22Rv1 (cell line): ENCODE measurements around the gene PIANP.

ENCODE experiments used
- H3K27ac ChIP-seq: fragments of 450-650 bp; 2 replicates; pipeline ENCODE4 v1.5.1; 2017
- CTCF ChIP-seq: fragments of 450-650 bp; IDR thresholded peaks from 2 replicates; pipeline ENCODE4 v1.5.1; 2017; ENCODE audit warnings: mild to moderate bottlenecking
- ZFX ChIP-seq: fragments of 450-650 bp; IDR thresholded peaks from 2 replicates; pipeline ENCODE4 v1.6.1; 2017; ENCODE audit warnings: antibody characterized with exemption, borderline replicate concordance

Gene PIANP

DNA sequence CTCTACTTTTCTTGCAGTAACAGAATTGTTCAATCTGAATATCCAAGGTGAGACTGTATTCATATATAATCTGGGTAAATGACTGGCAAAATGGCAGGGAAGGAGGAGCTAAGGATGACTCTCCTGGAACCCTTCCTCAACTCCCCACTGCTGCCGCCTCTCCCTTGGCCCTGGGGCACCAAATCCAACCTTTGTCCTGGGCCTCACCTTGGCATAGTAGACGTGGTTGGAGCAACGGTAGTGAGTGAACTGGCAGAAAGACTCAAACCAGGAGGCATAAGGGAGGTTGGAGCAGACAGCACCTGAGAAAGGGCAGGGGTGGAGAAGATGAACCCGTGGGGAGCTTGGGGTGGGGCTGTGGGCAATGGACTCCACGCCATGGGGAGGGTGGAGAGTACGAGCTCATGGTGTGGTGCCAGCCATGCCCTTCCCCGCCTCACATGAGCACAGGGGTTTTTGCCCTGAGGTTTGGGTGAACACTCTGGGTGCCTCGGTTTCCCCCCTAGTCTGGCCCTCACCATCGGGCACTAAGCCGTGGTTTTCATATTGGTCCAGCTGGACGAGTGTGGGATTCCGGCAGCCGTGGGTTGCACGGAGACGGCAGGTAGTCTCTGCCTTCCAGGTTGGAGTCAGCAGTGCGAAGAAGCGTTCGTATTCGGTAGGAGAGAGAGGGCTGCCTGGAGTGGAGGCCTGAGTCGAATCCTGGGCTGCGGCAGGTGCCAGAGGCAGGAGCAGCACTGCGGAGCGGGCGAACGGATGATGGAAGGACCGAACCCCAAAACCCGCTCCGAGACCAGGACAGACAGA is 54.1 kb downstream of the PIANP start:
- TF ChIP-seq CTCF, result no peak
- TF ChIP-seq ZFX, result no peak
- H3K27ac ChIP-seq, result peak overlapping the region; percentile 63

DNA sequence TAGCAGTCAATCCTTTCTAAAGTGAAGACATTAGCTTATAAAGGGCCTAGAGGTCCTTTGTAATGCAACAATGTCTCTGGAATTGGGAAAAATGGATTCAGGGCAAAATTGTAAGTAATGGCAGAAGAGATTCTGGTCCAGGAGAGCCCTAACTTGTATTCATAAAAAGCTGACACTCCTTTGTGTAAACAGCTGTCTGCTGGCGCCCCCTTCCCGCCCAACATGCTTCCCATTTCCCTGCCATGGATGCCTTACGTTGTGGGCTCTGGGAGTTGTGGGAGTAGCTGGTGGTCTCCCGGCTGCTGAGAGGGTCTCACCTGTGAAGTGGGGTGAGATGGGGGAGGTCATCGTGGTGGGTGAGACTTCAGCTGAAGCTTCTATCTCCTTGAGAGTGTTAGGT is 55.7 kb downstream of the PIANP start:
- TF ChIP-seq ZFX, result no peak
- TF ChIP-seq CTCF, result 0 out of 2 replicates have a peak, but pooled peaks have one; percentile 6
- no peak overlapping the region for H3K27ac ChIP-seq

DNA sequence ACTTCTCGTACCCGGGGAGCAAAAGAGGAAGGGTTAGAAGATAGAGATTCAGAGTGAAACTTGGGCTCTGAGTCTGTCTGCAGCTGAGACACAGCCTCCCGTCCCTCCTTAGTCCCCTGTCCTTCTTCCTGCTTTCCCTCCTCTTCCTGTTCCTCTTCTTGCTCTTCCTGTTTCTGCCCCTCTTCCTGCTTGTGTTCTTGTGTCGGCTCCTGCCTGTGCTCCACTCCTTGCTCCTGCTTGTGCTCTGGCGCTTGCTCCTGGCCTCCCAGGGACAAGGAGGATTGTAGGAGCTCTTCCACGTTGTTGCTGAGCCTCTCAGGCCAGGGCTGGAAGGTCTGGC is 56.4 kb downstream of the PIANP start:
- TF ChIP-seq CTCF, result no peak
- TF ChIP-seq ZFX, result no peak
- no peak overlapping the region for H3K27ac ChIP-seq
